ENCODE measurements around the gene EXOC2.

The EXOC2 gene

GRCh38 chr6:484746-485145 is 208.2 kb downstream of the EXOC2 start:
- DNase-seq (ENCODE audit: low read depth) = no peak
- H3K4me3 ChIP-seq (ENCODE audit: low read depth, low read length) = no peak overlapping the region
- TF ChIP-seq CTCF (IDR thresholded peaks at IDR 0.05; ENCODE audit: insufficient read depth, low read depth, low read length, missing control alignments) = no peak

- no peak overlapping the region for H3K4me3 ChIP-seq (ENCODE audit: low read depth, low read length)
- TF ChIP-seq CTCF (IDR thresholded peaks at IDR 0.05; ENCODE audit: insufficient read depth, low read depth, low read length, missing control alignments) = no peak
- peak; percentile 52 for DNase-seq (ENCODE audit: low read depth)
Observed at GRCh38 chr6:484086-484745, 208.7 kb downstream of the EXOC2 start.

- H3K4me3 ChIP-seq (ENCODE audit: low read depth, low read length) = no peak overlapping the region
- no peak for DNase-seq (ENCODE audit: low read depth)
- no peak for TF ChIP-seq CTCF (IDR thresholded peaks at IDR 0.05; ENCODE audit: insufficient read depth, low read depth, low read length, missing control alignments)
Observed at GRCh38 chr6:475314-475713, 217.6 kb downstream of the EXOC2 start.

- peak; percentile 86 for DNase-seq (ENCODE audit: low read depth)
- TF ChIP-seq CTCF (IDR thresholded peaks at IDR 0.05; ENCODE audit: insufficient read depth, low read depth, low read length, missing control alignments) = no peak
- no peak overlapping the region for H3K4me3 ChIP-seq (ENCODE audit: low read depth, low read length)
Observed at GRCh38 chr6:474453-475185, 218.3 kb downstream of the EXOC2 start.

- no peak for TF ChIP-seq CTCF (IDR thresholded peaks at IDR 0.05; ENCODE audit: insufficient read depth, low read depth, low read length, missing control alignments)
- no peak for DNase-seq (ENCODE audit: low read depth)
- no peak overlapping the region for H3K4me3 ChIP-seq (ENCODE audit: low read depth, low read length)
Observed at GRCh38 chr6:473768-474452, 219.0 kb downstream of the EXOC2 start.

GRCh38 chr6:473356-473755 is 219.6 kb downstream of the EXOC2 start:
- no peak overlapping the region for H3K4me3 ChIP-seq (ENCODE audit: low read depth, low read length)
- DNase-seq (ENCODE audit: low read depth) = no peak
- no peak for TF ChIP-seq CTCF (IDR thresholded peaks at IDR 0.05; ENCODE audit: insufficient read depth, low read depth, low read length, missing control alignments)

Measured in GM12865 (cell line).